HepG2 (cell line): ENCODE results near the gene CYP27A1. TPM values are rescaled to one million over a fixed set of nuclear protein-coding genes. Genes with fewer than 3 reads are reported as not detected.

Experiments used
- ATAC-seq: fragments of 200-7000 bp; cut with Tn5 transposase; 3 replicates; pipeline ENCODE4 v1.9.1; 2020; ENCODE audit warnings: mild to moderate bottlenecking, moderate library complexity
- BruUV-seq: library from RNA; stranded (reverse); fragments of 400-500 nt; replicated peaks from 2 replicates; lab custom pipeline; 2021; lab: Mats Ljungman, UMichigan
- CTCF ChIA-PET: fragments of 300-600 bp; formaldehyde crosslinking; extraction: SDS; loops from one replicate; lab custom pipeline; 2021; ENCODE audit warnings: low total read pairs, inconsistent platforms, low intra/inter-chr PET ratio; lab: Yijun Ruan, JAX
- POLR2A ChIA-PET: fragments of 350-600 bp; sonication (Branson Sonifier 250); formaldehyde crosslinking; loops from one replicate; lab custom pipeline; 2020; ENCODE audit warnings: antibody characterized with exemption, inconsistent platforms; lab: Yijun Ruan, JAX
- DNase-seq: peaks from one replicate; pipeline ENCODE4 v3.0.0-alpha.2; 2015; ENCODE audit warnings: low spot score
- FAIRE-seq: peaks from 3 replicates; lab custom pipeline; 2011; peaks lifted over from hg19 to GRCh38; lab: Jason Lieb, UNC
- H2AFZ ChIP-seq: one replicate; pipeline ENCODE4 v1.6.1; 2011; ENCODE audit warnings: low read length, inconsistent platforms
- H3K27ac ChIP-seq: fragments of 300-600 bp; 3 replicates; pipeline ENCODE4 v1.8.0; 2011; ENCODE audit warnings: mixed run types, mild to moderate bottlenecking, mixed read lengths, low read length, inconsistent platforms; ENCODE audit not compliant: insufficient read depth; ENCODE audit errors: extremely low read length
- H3K27me3 ChIP-seq, 2 experiments: fragments of 200-600 bp in 1 of 2; 2 replicates in 1 of 2; 3 replicates in 1 of 2; pipeline versions ENCODE4 v1.6.0 to v1.8.0; 2011; ENCODE audit warnings: low read length in 2 of 2, mild to moderate bottlenecking in 2 of 2, moderate library complexity in 2 of 2, inconsistent platforms in 1 of 2; ENCODE audit not compliant: insufficient read depth in 2 of 2, control insufficient read depth in 1 of 2
- H3K36me3 ChIP-seq, 2 experiments: fragments of 200-600 bp in 1 of 2; replicated peaks in 1 of 2; 2 replicates in 1 of 2; 3 replicates in 1 of 2; pipeline versions ENCODE4 v1.5.1 to v1.8.0; 2011; ENCODE audit warnings: low read length in 2 of 2, inconsistent platforms in 1 of 2; ENCODE audit not compliant: insufficient read depth in 2 of 2, control insufficient read depth in 1 of 2
- H3K4me1 ChIP-seq: 2 replicates; pipeline ENCODE4 v1.5.1; 2012; ENCODE audit warnings: low read length, inconsistent platforms; ENCODE audit not compliant: insufficient read depth
- H3K4me2 ChIP-seq: 2 replicates; pipeline ENCODE4 v1.6.0; 2011; ENCODE audit warnings: low read depth, low read length, inconsistent platforms
- H3K4me3 ChIP-seq, 3 experiments: fragments of 200-600 bp in 1 of 3; sonication (generic), shearing (Covaris generic) in 1 of 3; replicated peaks in 1 of 3; 2 replicates each; pipeline ENCODE4 v1.5.1; 2011 to 2016; ENCODE audit warnings: low read length in 3 of 3, inconsistent platforms in 2 of 3, low read depth in 2 of 3, mild to moderate bottlenecking in 2 of 3, control low read depth in 1 of 3, mixed read lengths in 1 of 3; ENCODE audit not compliant: insufficient read depth in 1 of 3
- H3K79me2 ChIP-seq: one replicate; pipeline ENCODE4 v1.6.1; 2011; ENCODE audit warnings: low read length, inconsistent platforms; ENCODE audit not compliant: insufficient read depth
- H3K9ac ChIP-seq: 2 replicates; pipeline ENCODE4 v1.6.0; 2011; ENCODE audit warnings: mild to moderate bottlenecking, low read depth, low read length, inconsistent platforms; ENCODE audit not compliant: insufficient read depth
- H3K9me3 ChIP-seq: 2 replicates; pipeline ENCODE4 v1.5.1; 2012; ENCODE audit warnings: mild to moderate bottlenecking, low read length
- H4K20me1 ChIP-seq: 2 replicates; pipeline ENCODE4 v1.6.0; 2011; ENCODE audit warnings: inconsistent platforms, mild to moderate bottlenecking, low read length, moderate library complexity; ENCODE audit not compliant: insufficient read depth
- JUNB ChIP-seq: sonication (generic); formaldehyde crosslinking; IDR thresholded peaks from 2 replicates; pipeline ENCODE4 v1.8.0; 2022; ENCODE audit warnings: missing genetic modification reagents, mild to moderate bottlenecking, borderline replicate concordance
- MED8 ChIP-seq: sonication (generic); formaldehyde crosslinking; IDR thresholded peaks from 2 replicates; pipeline ENCODE4 v1.8.1; 2023; ENCODE audit warnings: mild to moderate bottlenecking, missing genetic modification reagents; ENCODE audit not compliant: insufficient replicate concordance
- PHB2 ChIP-seq: fragments of 450-650 bp; IDR thresholded peaks from 2 replicates; pipeline ENCODE4 v1.6.1; 2018; ENCODE audit not compliant: partially characterized antibody
- SSRP1 ChIP-seq: IDR thresholded peaks from 2 replicates; pipeline ENCODE4 v1.6.1; 2016; ENCODE audit warnings: control low read depth
- ZNF274 ChIP-seq: sonication (generic); formaldehyde crosslinking; IDR thresholded peaks from 2 replicates; pipeline ENCODE4 v1.5.1; 2020; ENCODE audit warnings: mild to moderate bottlenecking, missing genetic modification reagents
- WGBS: methylation state at CpG from one replicate; pipeline ENCODE4 v1.1.6; 2017; ENCODE audit warnings: low lambda C conversion rate; 5-methylcytosine and 5-hydroxymethylcytosine counted together
- in situ Hi-C: cut with HindIII; loops from 2 replicates; pipeline ENCODE4 v1.10.0; 2017; ENCODE audit warnings: low pct_unique_long_range_greater_than_20kb; ENCODE audit not compliant: extremely low pct_ligation_motif_present
- intact Hi-C: fragments of 100-400 bp; cut with micrococcal nuclease; formaldehyde crosslinking; loops from one replicate; pipeline ENCODE4 v1.10.0; 2022; ENCODE audit not compliant: unreplicated experiment
- polyA plus RNA-seq, 8 experiments: library from polyadenylated mRNA; depleted of rRNA in 3 of 8; stranded (reverse) in 7 of 8; unstranded in 1 of 8; fragments of >200 nt; fragmentation: Illumina TruSeq in 4 of 8; extraction: Trizol in 4 of 8; gene quantifications; 2 replicates each; pipeline versions ENCODE4 v1.2.1 to v1.2.3, GENCODE V29; 2011 to 2016; ENCODE audit warnings: low read depth in 4 of 8, missing spikeins in 1 of 8, mixed read lengths in 1 of 8; ENCODE audit not compliant: insufficient read depth in 1 of 8
- total RNA-seq, 5 experiments: library from RNA; depleted of rRNA; stranded (reverse); fragments of >200 nt; fragmentation: Illumina TruSeq; extraction: Trizol; gene quantifications; 2 replicates each; pipeline ENCODE4 v1.2.3, GENCODE V29; 2016; ENCODE audit warnings: low read depth in 1 of 5
- TF ChIP-seq, protein P1 (sequence below), 2 experiments: IDR thresholded peaks; 2 replicates each; pipeline ENCODE4 v1.6.1; 2011 to 2012; ENCODE audit warnings: low read length in 2 of 2, borderline replicate concordance in 1 of 2, low read depth in 1 of 2, mild to moderate bottlenecking in 1 of 2, moderate library complexity in 1 of 2
- TF ChIP-seq, protein P2 (sequence below): sonication (generic); formaldehyde crosslinking; IDR thresholded peaks from 2 replicates; pipeline ENCODE4 v1.5.0; 2020; ENCODE audit warnings: mild to moderate bottlenecking, missing genetic modification reagents, borderline replicate concordance
- TF ChIP-seq, protein P3 (sequence below): sonication (generic); formaldehyde crosslinking; IDR thresholded peaks from 2 replicates; pipeline ENCODE4 v1.4.0; 2020; ENCODE audit warnings: missing genetic modification reagents, borderline replicate concordance

Gene CYP27A1
- total and polyA plus RNA-seq, 2 of the 13 experiments (the other 11 are each of a cell fraction or from before 2014, with no cell fraction given) = 157 to 266 TPM

DNA sequence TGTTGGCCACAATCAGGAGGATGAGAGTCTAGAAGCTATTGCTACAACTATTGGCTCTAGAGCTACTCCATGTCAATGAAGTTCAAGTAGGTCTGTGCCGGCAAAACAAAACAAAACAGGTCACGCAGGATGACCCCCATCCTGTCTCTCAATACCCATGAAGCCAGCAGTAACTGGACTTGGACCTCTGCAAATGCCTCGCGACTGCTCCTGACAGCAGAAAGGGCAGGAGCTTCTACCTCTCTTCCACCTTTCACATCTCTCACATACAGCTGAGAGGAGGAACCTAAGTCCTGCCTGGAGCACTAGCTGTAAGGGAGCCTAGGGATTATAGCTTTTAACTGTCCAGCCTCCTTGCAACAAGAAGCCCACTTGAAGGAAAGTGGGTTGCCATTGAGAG is 33.7 kb downstream of the CYP27A1 start (continued):
- TF ChIP-seq, protein P1, sequence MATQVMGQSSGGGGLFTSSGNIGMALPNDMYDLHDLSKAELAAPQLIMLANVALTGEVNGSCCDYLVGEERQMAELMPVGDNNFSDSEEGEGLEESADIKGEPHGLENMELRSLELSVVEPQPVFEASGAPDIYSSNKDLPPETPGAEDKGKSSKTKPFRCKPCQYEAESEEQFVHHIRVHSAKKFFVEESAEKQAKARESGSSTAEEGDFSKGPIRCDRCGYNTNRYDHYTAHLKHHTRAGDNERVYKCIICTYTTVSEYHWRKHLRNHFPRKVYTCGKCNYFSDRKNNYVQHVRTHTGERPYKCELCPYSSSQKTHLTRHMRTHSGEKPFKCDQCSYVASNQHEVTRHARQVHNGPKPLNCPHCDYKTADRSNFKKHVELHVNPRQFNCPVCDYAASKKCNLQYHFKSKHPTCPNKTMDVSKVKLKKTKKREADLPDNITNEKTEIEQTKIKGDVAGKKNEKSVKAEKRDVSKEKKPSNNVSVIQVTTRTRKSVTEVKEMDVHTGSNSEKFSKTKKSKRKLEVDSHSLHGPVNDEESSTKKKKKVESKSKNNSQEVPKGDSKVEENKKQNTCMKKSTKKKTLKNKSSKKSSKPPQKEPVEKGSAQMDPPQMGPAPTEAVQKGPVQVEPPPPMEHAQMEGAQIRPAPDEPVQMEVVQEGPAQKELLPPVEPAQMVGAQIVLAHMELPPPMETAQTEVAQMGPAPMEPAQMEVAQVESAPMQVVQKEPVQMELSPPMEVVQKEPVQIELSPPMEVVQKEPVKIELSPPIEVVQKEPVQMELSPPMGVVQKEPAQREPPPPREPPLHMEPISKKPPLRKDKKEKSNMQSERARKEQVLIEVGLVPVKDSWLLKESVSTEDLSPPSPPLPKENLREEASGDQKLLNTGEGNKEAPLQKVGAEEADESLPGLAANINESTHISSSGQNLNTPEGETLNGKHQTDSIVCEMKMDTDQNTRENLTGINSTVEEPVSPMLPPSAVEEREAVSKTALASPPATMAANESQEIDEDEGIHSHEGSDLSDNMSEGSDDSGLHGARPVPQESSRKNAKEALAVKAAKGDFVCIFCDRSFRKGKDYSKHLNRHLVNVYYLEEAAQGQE (IDR thresholded peaks at IDR 0.05; ENCODE audit: borderline replicate concordance in 1 of 2, low read depth in 1 of 2, low read length in 2 of 2) = no peak

DNA sequence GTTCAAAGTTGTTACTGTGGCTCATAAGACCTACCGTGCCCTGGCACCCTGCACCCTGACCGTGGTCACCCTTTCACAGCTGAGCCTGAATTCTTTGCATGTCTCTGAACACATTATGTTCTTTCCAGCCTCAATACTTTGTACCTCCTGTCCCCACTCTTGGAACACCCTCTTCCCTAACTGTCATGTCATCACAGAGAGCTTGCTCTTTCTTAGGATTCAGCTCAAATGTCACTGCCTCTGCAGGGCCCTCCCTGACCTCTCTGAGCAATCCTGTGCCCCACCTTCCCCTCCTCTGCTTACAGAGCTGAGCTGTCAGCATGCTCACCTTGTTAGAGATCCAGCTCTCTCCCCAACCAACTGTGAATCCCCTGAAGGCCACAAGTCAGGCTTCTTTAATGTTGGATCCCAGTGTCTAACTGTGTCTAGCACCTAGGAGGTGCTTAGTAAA is 34.6 kb downstream of the CYP27A1 start:
- FAIRE-seq = no peak
- 90% methylated on average over 2 of the region's 2 CpGs for WGBS

More for the DNA sequence above, 34.6 kb downstream of the CYP27A1 start:
- TF ChIP-seq PHB2 (no peak), JUNB (CRISPR knock-in tag) (no peak), MED8 (no peak), SSRP1 (CRISPR knock-in tag) (no peak), ZNF274 (no peak)
- TF ChIP-seq, protein P2, sequence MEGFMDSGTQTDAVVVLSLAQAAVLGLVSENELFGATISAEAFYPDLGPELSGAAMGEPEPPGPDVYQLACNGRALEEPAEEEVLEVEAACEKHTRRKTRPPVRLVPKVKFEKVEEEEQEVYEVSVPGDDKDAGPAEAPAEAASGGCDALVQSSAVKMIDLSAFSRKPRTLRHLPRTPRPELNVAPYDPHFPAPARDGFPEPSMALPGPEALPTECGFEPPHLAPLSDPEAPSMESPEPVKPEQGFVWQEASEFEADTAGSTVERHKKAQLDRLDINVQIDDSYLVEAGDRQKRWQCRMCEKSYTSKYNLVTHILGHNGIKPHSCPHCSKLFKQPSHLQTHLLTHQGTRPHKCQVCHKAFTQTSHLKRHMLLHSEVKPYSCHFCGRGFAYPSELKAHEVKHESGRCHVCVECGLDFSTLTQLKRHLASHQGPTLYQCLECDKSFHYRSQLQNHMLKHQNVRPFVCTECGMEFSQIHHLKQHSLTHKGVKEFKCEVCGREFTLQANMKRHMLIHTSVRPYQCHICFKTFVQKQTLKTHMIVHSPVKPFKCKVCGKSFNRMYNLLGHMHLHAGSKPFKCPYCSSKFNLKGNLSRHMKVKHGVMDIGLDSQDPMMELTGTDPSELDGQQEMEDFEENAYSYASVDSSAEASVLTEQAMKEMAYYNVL = no peak
- TF ChIP-seq, protein P3, sequence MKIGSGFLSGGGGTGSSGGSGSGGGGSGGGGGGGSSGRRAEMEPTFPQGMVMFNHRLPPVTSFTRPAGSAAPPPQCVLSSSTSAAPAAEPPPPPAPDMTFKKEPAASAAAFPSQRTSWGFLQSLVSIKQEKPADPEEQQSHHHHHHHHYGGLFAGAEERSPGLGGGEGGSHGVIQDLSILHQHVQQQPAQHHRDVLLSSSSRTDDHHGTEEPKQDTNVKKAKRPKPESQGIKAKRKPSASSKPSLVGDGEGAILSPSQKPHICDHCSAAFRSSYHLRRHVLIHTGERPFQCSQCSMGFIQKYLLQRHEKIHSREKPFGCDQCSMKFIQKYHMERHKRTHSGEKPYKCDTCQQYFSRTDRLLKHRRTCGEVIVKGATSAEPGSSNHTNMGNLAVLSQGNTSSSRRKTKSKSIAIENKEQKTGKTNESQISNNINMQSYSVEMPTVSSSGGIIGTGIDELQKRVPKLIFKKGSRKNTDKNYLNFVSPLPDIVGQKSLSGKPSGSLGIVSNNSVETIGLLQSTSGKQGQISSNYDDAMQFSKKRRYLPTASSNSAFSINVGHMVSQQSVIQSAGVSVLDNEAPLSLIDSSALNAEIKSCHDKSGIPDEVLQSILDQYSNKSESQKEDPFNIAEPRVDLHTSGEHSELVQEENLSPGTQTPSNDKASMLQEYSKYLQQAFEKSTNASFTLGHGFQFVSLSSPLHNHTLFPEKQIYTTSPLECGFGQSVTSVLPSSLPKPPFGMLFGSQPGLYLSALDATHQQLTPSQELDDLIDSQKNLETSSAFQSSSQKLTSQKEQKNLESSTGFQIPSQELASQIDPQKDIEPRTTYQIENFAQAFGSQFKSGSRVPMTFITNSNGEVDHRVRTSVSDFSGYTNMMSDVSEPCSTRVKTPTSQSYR = no peak
- TF ChIP-seq, all 625 proteins: peak for 0
- BruUV-seq = no TSS peak
- DNase-seq (no peak), ATAC-seq (no peak)
- Histone ChIP-seq H3K79me2 (no peaks in the 10 kb centered on the region), H3K36me3 (peaks cover 43 to 73% of the 10 kb centered on the region in 2 experiments), H3K4me3 (no peak overlapping the region), H3K27me3 (no peaks in the 10 kb centered on the region), H3K4me1 (peaks cover 9% of the 10 kb centered on the region), H3K27ac (no peak overlapping the region), H3K9me3 (no peaks in the 10 kb centered on the region), H2AFZ (no peak overlapping the region), H3K4me2 (no peak overlapping the region), H4K20me1 (no peaks in the 10 kb centered on the region), H3K9ac (no peak overlapping the region)
- in situ Hi-C loops (no loop called here), intact Hi-C loops (no loop called here)
- CTCF ChIA-PET = no interaction called here
- POLR2A ChIA-PET = interaction anchor here (1.0 to 1.3 kb wide), 3 partner anchors 59 to 71 kb away, joined by 3 read pairs; no protein-coding TSS in a partner anchor
